HCT116 (cell line): ENCODE results near the gene CST11.

Experiments used
- CTCF ChIP-seq, 3 experiments: fragments of 200-600 bp in 1 of 3; sonication (generic) in 1 of 3; IDR thresholded peaks in 2 of 3; conservative IDR thresholded peaks in 1 of 3; 2 replicates each; pipeline ENCODE4 v1.5.1; 2012 to 2017; ENCODE audit warnings: low read depth in 2 of 3, low read length in 2 of 3, antibody characterized with exemption in 1 of 3, borderline replicate concordance in 1 of 3, control low read depth in 1 of 3, mild to moderate bottlenecking in 1 of 3, mixed read lengths in 1 of 3, mixed run types in 1 of 3, moderate library complexity in 1 of 3; ENCODE audit not compliant: insufficient read depth in 1 of 3
- POLR2AphosphoS5 ChIP-seq: IDR thresholded peaks from 2 replicates; pipeline ENCODE4 v1.6.1; 2011; ENCODE audit warnings: mild to moderate bottlenecking, low read depth, low read length, moderate library complexity

GRCh38 chr20:23407781-23408464, 44.8 kb downstream of the CST11 start:
- no peak for TF ChIP-seq CTCF (IDR thresholded peaks at IDR 0.05 in 2 of 3, conservative IDR thresholded peaks at IDR 0.05 in 1 of 3; ENCODE audit: borderline replicate concordance in 1 of 3, insufficient read depth in 1 of 3, low read depth in 2 of 3, low read length in 2 of 3)
- no peak for TF ChIP-seq POLR2AphosphoS5
